Kidney (tissue), 14 donors: ENCODE data around the gene ZNF618. TPM values are rescaled to one million over a fixed set of nuclear protein-coding genes. Genes with fewer than 3 reads are reported as not detected.
A peak's percentile ranks its signal among the peaks of the same experiment; 100 is the strongest.

Experiments used
- DNase-seq, 5 donors: peaks; one replicate each; pipeline ENCODE4 v3.0.0-alpha.2; 2013 to 2020
- FAIRE-seq: peaks from 2 replicates; lab custom pipeline; 2012; peaks lifted over from hg19 to GRCh38; lab: Jason Lieb, UNC
- H3K27ac ChIP-seq, 2 donors: one replicate each; pipeline ENCODE4 v1.7.0; 2013; ENCODE audit warnings: low read depth in 2 of 2, low read length in 2 of 2, inconsistent platforms in 1 of 2
- H3K27me3 ChIP-seq: one replicate; pipeline ENCODE4 v1.7.1; 2013; ENCODE audit warnings: low read length, inconsistent platforms; ENCODE audit not compliant: control insufficient read depth, insufficient read depth
- H3K36me3 ChIP-seq, 3 donors: one replicate each; pipeline versions ENCODE4 v1.7.0 to v1.7.1; 2013; ENCODE audit warnings: low read length in 3 of 3, control low read depth in 1 of 3, inconsistent platforms in 1 of 3; ENCODE audit not compliant: insufficient read depth in 3 of 3, control insufficient read depth in 2 of 3
- H3K4me1 ChIP-seq, 3 donors: one replicate each; pipeline versions ENCODE4 v1.7.0 to v1.7.1; 2013; ENCODE audit warnings: low read length in 3 of 3, inconsistent platforms in 1 of 3, low read depth in 1 of 3; ENCODE audit not compliant: control insufficient read depth in 2 of 3, insufficient read depth in 2 of 3
- H3K4me3 ChIP-seq, 3 donors: one replicate each; pipeline versions ENCODE4 v1.7.0 to v1.8.1; 2013; ENCODE audit warnings: low read length in 3 of 3, control low read depth in 1 of 3, inconsistent platforms in 1 of 3
- H3K9ac ChIP-seq, 3 donors: one replicate each; pipeline versions ENCODE4 v1.7.0 to v1.7.1; 2013; ENCODE audit warnings: low read length in 3 of 3, control low read depth in 1 of 3, inconsistent platforms in 1 of 3
- H3K9me3 ChIP-seq, 3 donors: one replicate each; pipeline versions ENCODE4 v1.7.0 to v1.7.1; 2013; ENCODE audit warnings: low read length in 3 of 3, control low read depth in 1 of 3, inconsistent platforms in 1 of 3; ENCODE audit not compliant: control insufficient read depth in 2 of 3, insufficient read depth in 1 of 3
- intact Hi-C: fragments of 100-400 bp; cut with DNase I; formaldehyde crosslinking; loops from one replicate; pipeline ENCODE4 v1.11.1; 2022
- polyA plus RNA-seq: library from polyadenylated mRNA; stranded (reverse); fragments of 350-450 nt; fragmentation: Illumina TruSeq; extraction: RNeasy Lipid Tissue Mini Kit (QIAGEN cat#74804); gene quantifications from one replicate; pipeline ENCODE4 v1.2.3, GENCODE V29; 2014; ENCODE audit warnings: low read depth, low replicate concordance; ENCODE audit not compliant: insufficient read depth
- total RNA-seq: library from RNA; stranded (reverse); fragmentation: NEBNext Ultra II Directional; extraction: Animal tissue kit (Norgen Biotek cat#: 25700); gene quantifications from one replicate; pipeline ENCODE4 v1.2.1, GENCODE V29; 2021
- TF ChIP-seq, protein P1 (sequence below): IDR thresholded peaks from 3 replicates; pipeline ENCODE4 v1.5.1; 2012; ENCODE audit warnings: mild to moderate bottlenecking, moderate library complexity, borderline replicate concordance; ENCODE audit not compliant: insufficient read depth; ENCODE audit errors: extremely low read depth
- donor health status: control.
- donor health status: control.
- donor health status: control.
- donor health status: control.
- donor health status: control.
- donor health status: DM: yes; HTN: yes; CAD: no.
- donor health status: Normal renal cell carcinoma (clear cell type).

ZNF618 gene
- total and polyA plus RNA-seq, 2 donors from 2014 or later = 5.6 to 31.9 TPM

GRCh38 chr9:113912816-113913215 is 36.7 kb downstream of the ZNF618 start:
- intact Hi-C loops = no loop called here
- Histone ChIP-seq H3K9ac (peak overlapping the region in 1 of 3 donors; percentile 22), H3K4me1 (peaks cover 0 to 39% (median 33%) of the 10 kb centered on the region in 3 donors), H3K27ac (peak overlapping the region; percentile 47 to 78), H3K9me3 (no peaks in the 10 kb centered on the region), H3K36me3 (no peaks in the 10 kb centered on the region), H3K4me3 (no peak overlapping the region), H3K27me3 (no peaks in the 10 kb centered on the region)
- TF ChIP-seq, protein P1, sequence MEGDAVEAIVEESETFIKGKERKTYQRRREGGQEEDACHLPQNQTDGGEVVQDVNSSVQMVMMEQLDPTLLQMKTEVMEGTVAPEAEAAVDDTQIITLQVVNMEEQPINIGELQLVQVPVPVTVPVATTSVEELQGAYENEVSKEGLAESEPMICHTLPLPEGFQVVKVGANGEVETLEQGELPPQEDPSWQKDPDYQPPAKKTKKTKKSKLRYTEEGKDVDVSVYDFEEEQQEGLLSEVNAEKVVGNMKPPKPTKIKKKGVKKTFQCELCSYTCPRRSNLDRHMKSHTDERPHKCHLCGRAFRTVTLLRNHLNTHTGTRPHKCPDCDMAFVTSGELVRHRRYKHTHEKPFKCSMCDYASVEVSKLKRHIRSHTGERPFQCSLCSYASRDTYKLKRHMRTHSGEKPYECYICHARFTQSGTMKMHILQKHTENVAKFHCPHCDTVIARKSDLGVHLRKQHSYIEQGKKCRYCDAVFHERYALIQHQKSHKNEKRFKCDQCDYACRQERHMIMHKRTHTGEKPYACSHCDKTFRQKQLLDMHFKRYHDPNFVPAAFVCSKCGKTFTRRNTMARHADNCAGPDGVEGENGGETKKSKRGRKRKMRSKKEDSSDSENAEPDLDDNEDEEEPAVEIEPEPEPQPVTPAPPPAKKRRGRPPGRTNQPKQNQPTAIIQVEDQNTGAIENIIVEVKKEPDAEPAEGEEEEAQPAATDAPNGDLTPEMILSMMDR = no peak
- DNase-seq = peak in 2 of 5 donors; percentile 40 to 54
- no peak for FAIRE-seq

DNA sequence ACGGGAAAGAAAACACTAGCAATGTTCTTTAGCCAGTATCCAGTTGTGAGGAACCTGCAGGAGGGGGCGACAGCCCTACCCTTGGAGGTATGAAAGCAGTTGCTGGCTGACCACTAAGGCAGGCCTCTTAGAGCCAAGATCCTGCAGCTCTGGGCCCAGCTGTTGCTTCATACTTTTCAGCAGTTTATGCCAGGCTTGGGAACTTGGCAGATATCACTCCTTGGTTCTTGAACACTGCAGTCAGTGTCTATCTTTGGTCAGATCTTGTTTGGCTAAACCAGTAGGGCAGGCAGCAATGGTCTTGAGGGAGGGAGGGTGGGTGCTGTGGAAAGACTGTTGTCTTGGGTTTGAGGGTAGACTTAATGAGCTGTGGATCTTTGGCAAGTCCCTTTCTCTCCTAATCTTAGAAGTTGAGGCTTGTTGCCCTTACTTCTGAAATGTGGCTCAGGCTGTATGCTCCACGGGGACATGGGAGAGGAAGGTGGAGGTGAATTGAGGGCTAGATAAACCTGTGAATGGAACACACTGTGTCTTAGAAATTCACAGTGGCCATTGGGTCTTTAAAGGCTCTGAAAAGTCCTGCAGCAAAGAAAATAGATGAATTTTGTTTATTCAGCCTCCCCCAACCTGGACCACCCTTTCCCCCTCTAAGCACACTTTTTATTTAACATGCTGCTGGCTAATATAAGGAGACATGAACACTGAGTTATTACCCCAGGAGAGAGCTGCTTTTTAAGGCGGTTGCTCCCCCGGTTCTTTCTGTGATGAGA is 37.5 kb downstream of the ZNF618 start:
- H3K9ac ChIP-seq = no peak overlapping the region
- peak overlapping the region; percentile 47 to 78 for H3K27ac ChIP-seq
- peaks cover 0 to 39% (median 30%) of the 10 kb centered on the region in 3 donors for H3K4me1 ChIP-seq
- DNase-seq = no peak
- TF ChIP-seq, protein P1 = no peak
- H3K4me3 ChIP-seq = no peak overlapping the region
- intact Hi-C loops = no loop called here
- no peak for FAIRE-seq
- no peaks in the 10 kb centered on the region for H3K9me3 ChIP-seq
- H3K27me3 ChIP-seq = no peaks in the 10 kb centered on the region
- no peaks in the 10 kb centered on the region for H3K36me3 ChIP-seq

- Histone ChIP-seq H3K4me3 (no peak overlapping the region), H3K4me1 (peaks cover 0 to 37% (median 23%) of the 10 kb centered on the region in 3 donors), H3K9me3 (no peaks in the 10 kb centered on the region), H3K27me3 (no peaks in the 10 kb centered on the region), H3K9ac (no peak overlapping the region), H3K36me3 (no peaks in the 10 kb centered on the region), H3K27ac (no peak overlapping the region)
- intact Hi-C loops = no loop called here
- FAIRE-seq = no peak
- TF ChIP-seq, protein P1 = no peak
- DNase-seq = no peak
Measured at GRCh38 chr9:113914517-113914916, 38.4 kb downstream of the ZNF618 start.
